HCT116 (cell line): ENCODE measurements around the gene SPACDR. TPM values are rescaled to one million over a fixed set of nuclear protein-coding genes. Genes with fewer than 3 reads are reported as not detected.

ENCODE experiments used
- ATAC-seq: fragments of 200-7000 bp; cut with Tn5 transposase; 2 replicates; pipeline ENCODE4 v1.9.1; 2020; ENCODE audit warnings: mild to moderate bottlenecking, moderate library complexity
- BruUV-seq: library from RNA; stranded (reverse); fragments of 400-500 nt; replicated peaks from 2 replicates; lab custom pipeline; 2021; lab: Mats Ljungman, UMichigan
- CTCF ChIA-PET: fragments of 300-600 bp; sonication (Branson Sonifier 250); formaldehyde crosslinking; loops from one replicate; lab custom pipeline; 2021; ENCODE audit warnings: antibody characterized with exemption; lab: Charles Lee
- POLR2A ChIA-PET: fragments of 300-600, 350-600 bp; sonication (Branson Sonifier 250); formaldehyde crosslinking; loops from one replicate; lab custom pipeline; 2021; ENCODE audit warnings: antibody characterized with exemption; lab: Charles Lee
- RAD21 ChIA-PET, 2 experiments: fragments of 300-600 bp; sonication (Branson Sonifier 250); formaldehyde crosslinking; loops; one replicate each; lab custom pipeline; 2023; ENCODE audit warnings: low total read pairs in 2 of 2; ENCODE audit not compliant: uncharacterized antibody in 2 of 2, unreplicated experiment in 2 of 2, low non-redundant PET in 1 of 2; lab: Charles Lee
- DNase-seq: peaks from one replicate; pipeline ENCODE4 v3.0.0-alpha.2; 2010; ENCODE audit warnings: low read depth, low spot score
- H2AFZ ChIP-seq: fragments of 200-600 bp; shearing (Covaris generic), sonication (generic); 2 replicates; pipeline ENCODE4 v1.6.1; 2017; ENCODE audit warnings: low read depth, mixed run types, mixed read lengths, antibody characterized with exemption, low read length; ENCODE audit not compliant: poor library complexity, severe bottlenecking
- H3K27ac ChIP-seq: 2 replicates; pipeline ENCODE4 v1.5.1; 2012; ENCODE audit warnings: low read depth, low read length
- H3K27me3 ChIP-seq: fragments of 200-600 bp; sonication (generic); 2 replicates; pipeline ENCODE4 v1.6.1; 2016; ENCODE audit warnings: mixed run types, low read length, mixed read lengths; ENCODE audit not compliant: insufficient read depth
- H3K36me3 ChIP-seq, 2 experiments: fragments of 200-500 bp in 1 of 2; fragments of 200-600 bp in 1 of 2; sonication (Bioruptor generic) in 1 of 2; sonication (generic) in 1 of 2; 2 replicates each; pipeline versions ENCODE4 v1.5.1 to v1.6.1; 2014 to 2016; ENCODE audit warnings: low read length in 2 of 2, inconsistent platforms in 1 of 2, mixed read lengths in 1 of 2, mixed run types in 1 of 2; ENCODE audit not compliant: insufficient read depth in 2 of 2, control insufficient read depth in 1 of 2
- H3K4me1 ChIP-seq, 2 experiments: fragments of 200-600 bp in 1 of 2; sonication (generic) in 1 of 2; 2 replicates each; pipeline versions ENCODE4 v1.5.1 to v1.6.1; 2012 to 2017; ENCODE audit warnings: low read length in 2 of 2, inconsistent platforms in 1 of 2, mild to moderate bottlenecking in 1 of 2, mixed read lengths in 1 of 2, mixed run types in 1 of 2, moderate library complexity in 1 of 2; ENCODE audit not compliant: insufficient read depth in 2 of 2, control insufficient read depth in 1 of 2
- H3K4me2 ChIP-seq: fragments of 200-600 bp; sonication (generic); 2 replicates; pipeline ENCODE4 v1.6.1; 2017; ENCODE audit warnings: mixed run types, low read length, mixed read lengths
- H3K4me3 ChIP-seq, 2 experiments: fragments of 200-600 bp in 1 of 2; sonication (generic) in 1 of 2; replicated peaks in 1 of 2; 2 replicates each; pipeline ENCODE4 v1.5.1; 2011 to 2016; ENCODE audit warnings: low read length in 2 of 2, control low read depth in 1 of 2, low read depth in 1 of 2, mild to moderate bottlenecking in 1 of 2, mixed read lengths in 1 of 2, mixed run types in 1 of 2
- H3K79me2 ChIP-seq: fragments of 200-600 bp; sonication (generic); 2 replicates; pipeline ENCODE4 v1.6.1; 2017; ENCODE audit warnings: mild to moderate bottlenecking, mixed run types, low read length, moderate library complexity, mixed read lengths; ENCODE audit not compliant: insufficient read depth
- H3K9ac ChIP-seq: fragments of 200-600 bp; sonication (generic); 2 replicates; pipeline ENCODE4 v1.6.1; 2016; ENCODE audit warnings: low read length, mixed read lengths
- H3K9me2 ChIP-seq: fragments of 200-600 bp; sonication (generic), shearing (Covaris generic); 2 replicates; pipeline ENCODE4 v1.6.1; 2017; ENCODE audit warnings: mixed run types, mild to moderate bottlenecking, moderate library complexity; ENCODE audit not compliant: insufficient read depth
- H3K9me3 ChIP-seq, 2 experiments: fragments of 200-500 bp in 1 of 2; fragments of 200-600 bp in 1 of 2; sonication (Bioruptor generic) in 1 of 2; sonication (generic) in 1 of 2; 2 replicates each; pipeline ENCODE4 v1.6.1; 2014 to 2017; ENCODE audit warnings: low read length in 2 of 2, mixed read lengths in 2 of 2, inconsistent platforms in 1 of 2, low read depth in 1 of 2, mild to moderate bottlenecking in 1 of 2, mixed run types in 1 of 2, moderate library complexity in 1 of 2; ENCODE audit not compliant: control insufficient read depth in 1 of 2, insufficient read depth in 1 of 2
- H4K20me1 ChIP-seq: fragments of 200-600 bp; sonication (generic), shearing (Covaris generic); 2 replicates; pipeline ENCODE4 v1.6.1; 2017; ENCODE audit warnings: mixed run types, mild to moderate bottlenecking, moderate library complexity; ENCODE audit not compliant: insufficient read depth
- EZH2phosphoT487 ChIP-seq: fragments of 200-600 bp; IDR thresholded peaks from 2 replicates; pipeline ENCODE4 v1.6.1; 2018; ENCODE audit warnings: antibody characterized with exemption, borderline replicate concordance
- POLR2AphosphoS5 ChIP-seq: IDR thresholded peaks from 2 replicates; pipeline ENCODE4 v1.6.1; 2011; ENCODE audit warnings: mild to moderate bottlenecking, low read depth, low read length, moderate library complexity
- RAD21 ChIP-seq: IDR thresholded peaks from 2 replicates; pipeline ENCODE4 v1.6.1; 2012; ENCODE audit warnings: low read depth, mild to moderate bottlenecking
- REST ChIP-seq: IDR thresholded peaks from 2 replicates; pipeline ENCODE4 v1.6.1; 2012; ENCODE audit warnings: low read depth
- SIN3A ChIP-seq: IDR thresholded peaks from 2 replicates; pipeline ENCODE4 v1.6.1; 2012; ENCODE audit warnings: low read depth
- SP1 ChIP-seq: IDR thresholded peaks from 2 replicates; pipeline ENCODE4 v1.6.1; 2012; ENCODE audit warnings: low read depth
- TCF7L2 ChIP-seq: IDR thresholded peaks from 2 replicates; pipeline ENCODE4 v1.7.0; 2011; ENCODE audit warnings: borderline replicate concordance, inconsistent platforms; ENCODE audit not compliant: insufficient read depth, insufficient read length; ENCODE audit errors: extremely low read depth
- ZFX ChIP-seq: fragments of 450-650 bp; IDR thresholded peaks from 2 replicates; pipeline ENCODE4 v1.6.1; 2017
- intact Hi-C: fragments of 100-400 bp; cut with micrococcal nuclease; formaldehyde crosslinking; loops from 2 replicates; pipeline ENCODE4 v1.10.0; 2022
- total RNA-seq: library from RNA; stranded (reverse); gene quantifications from one replicate; pipeline ENCODE4 v1.2.1, GENCODE V29; 2021; ENCODE audit not compliant: unreplicated experiment

The SPACDR gene
- total RNA-seq, 1 experiment from 2014 or later, result 1.7 TPM

- ATAC-seq, result no peak
- Histone ChIP-seq H4K20me1 (no peaks in the 10 kb centered on the region), H3K79me2 (peaks cover 62% of the 10 kb centered on the region), H3K36me3 (peaks cover 5 to 39% of the 10 kb centered on the region in 2 experiments; a peak in 2 of 4 replicates), H3K9ac (no peak overlapping the region), H3K9me3 (no peaks in the 10 kb centered on the region), H3K4me3 (no peak overlapping the region), H3K27ac (peak overlapping the region; percentile 99; the same call in 1 of the 2 replicates), H2AFZ (no peak overlapping the region), H3K4me2 (no peak overlapping the region), H3K4me1 (peaks cover 2 to 67% of the 10 kb centered on the region in 2 experiments), H3K9me2 (no peaks in the 10 kb centered on the region), H3K27me3 (no peaks in the 10 kb centered on the region)
- POLR2A ChIA-PET, result no interaction called here
- CTCF ChIA-PET, result no interaction called here
- intact Hi-C loops, result no loop called here
- no peak for TF ChIP-seq TCF7L2
- no peak for TF ChIP-seq ZFX
- TF ChIP-seq EZH2phosphoT487, result no peak
- peak; percentile 24; the same call in 1 of the 2 replicates for TF ChIP-seq POLR2AphosphoS5
- TF ChIP-seq SP1, result no peak
- no peak for TF ChIP-seq SIN3A
- no peak for TF ChIP-seq RAD21
- no peak for TF ChIP-seq REST
- no TSS peak for BruUV-seq
- DNase-seq, result no peak
- RAD21 ChIA-PET, result no interaction called here
Observed at GRCh38 chr7:100433276-100433591, 30.8 kb downstream of the SPACDR start.
